ENCODE data around the gene TMPRSS11A.

DNA sequence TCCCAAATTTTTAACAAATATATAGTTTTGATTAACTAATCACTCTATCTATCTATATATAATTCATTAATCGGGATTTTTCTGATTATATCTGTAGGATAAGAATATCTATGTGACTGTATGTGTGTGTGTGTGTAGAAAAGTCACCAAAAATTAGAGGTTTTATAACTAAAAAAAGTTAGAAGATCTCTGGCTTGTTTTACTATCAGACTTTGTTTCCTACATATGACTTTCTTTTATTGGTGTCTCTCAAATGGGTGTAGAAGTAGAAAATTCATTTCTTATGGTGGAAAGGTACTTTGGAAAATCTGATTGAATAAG is 52.7 kb downstream of the TMPRSS11A start:
- TF ChIP-seq CTCF (IDR thresholded peaks at IDR 0.05; ENCODE audit: borderline replicate concordance, extremely low read depth, low read length, poor library complexity, severe bottlenecking): no peak
- no peak for TF ChIP-seq EZH2 (IDR thresholded peaks at IDR 0.05; ENCODE audit: borderline replicate concordance, low read depth, low read length, severe bottlenecking)

Data from DND-41 (cell line).